GM18502 (cell line): ENCODE measurements around the gene RSPH10B2.
A peak's percentile ranks its signal among the peaks of the same experiment; 100 is the strongest.
"Not testable (repeated sequence)": the region's sequence is repeated elsewhere in the genome, so short reads cannot be mapped to it uniquely, and the experiment has no call there.

Experiments
- ATAC-seq: cut with Tn5 transposase; IDR thresholded peaks from one replicate; pipeline ENCODE4 v1.9.1; 2021; ENCODE audit warnings: mild to moderate bottlenecking; ENCODE audit not compliant: unreplicated experiment, poor library complexity

RSPH10B2 gene

GRCh38 chr7:6753964-6754363 lies at the start of gene RSPH10B2:
TSS of gene RSPH10B2 (plus strand) at chr7:6754103. CDS start at chr7:6757678, 3,575 bp downstream.
- not testable (repeated sequence) for ATAC-seq

GRCh38 chr7:6705959-6706665 lies 47.8 kb upstream of the RSPH10B2 start:
- peak; percentile 31 for ATAC-seq

- ATAC-seq = peak; percentile 92
Observed at GRCh38 chr7:6706666-6707407, 47.1 kb upstream of the RSPH10B2 start, which contains the start of gene ZNF12. TSS of gene ZNF12 (minus strand) at chr7:6706947. CDS start at chr7:6705173, 1,774 bp downstream.

GRCh38 chr7:6708304-6708703 lies 45.6 kb upstream of the RSPH10B2 start:
- ATAC-seq = no peak

GRCh38 chr7:6709808-6710207 lies 44.1 kb upstream of the RSPH10B2 start:
- no peak for ATAC-seq

- ATAC-seq = no peak
Observed at GRCh38 chr7:6714360-6714759, 39.5 kb upstream of the RSPH10B2 start.

GRCh38 chr7:6715898-6716297 lies 38.0 kb upstream of the RSPH10B2 start:
- not testable (repeated sequence) for ATAC-seq

GRCh38 chr7:6718124-6718523 lies 35.8 kb upstream of the RSPH10B2 start:
- ATAC-seq = no peak

GRCh38 chr7:6724351-6724750 lies 29.6 kb upstream of the RSPH10B2 start:
- ATAC-seq = not testable (repeated sequence)

- no peak for ATAC-seq
Observed at GRCh38 chr7:6725003-6725402, 28.9 kb upstream of the RSPH10B2 start.

- not testable (repeated sequence) for ATAC-seq
Observed at GRCh38 chr7:6726341-6726740, 27.6 kb upstream of the RSPH10B2 start.

GRCh38 chr7:6727663-6728062 lies 26.2 kb upstream of the RSPH10B2 start:
- no peak for ATAC-seq

- ATAC-seq = not testable (repeated sequence)
Observed at GRCh38 chr7:6728893-6729491, 24.9 kb upstream of the RSPH10B2 start.

- ATAC-seq = peak; percentile 98
Observed at GRCh38 chr7:6729492-6730342, 24.2 kb upstream of the RSPH10B2 start.

- no peak for ATAC-seq
Observed at GRCh38 chr7:6730343-6730633, 23.6 kb upstream of the RSPH10B2 start.

GRCh38 chr7:6738415-6738814 lies 15.5 kb upstream of the RSPH10B2 start:
- not testable (repeated sequence) for ATAC-seq

- ATAC-seq = not testable (repeated sequence)
Observed at GRCh38 chr7:6744410-6745100, 9.3 kb upstream of the RSPH10B2 start.

- ATAC-seq = not testable (repeated sequence)
Observed at GRCh38 chr7:6749335-6749734, 4.6 kb upstream of the RSPH10B2 start.

GRCh38 chr7:6750173-6750572 lies 3.7 kb upstream of the RSPH10B2 start:
- not testable (repeated sequence) for ATAC-seq

GRCh38 chr7:6761186-6761585 lies 7.3 kb downstream of the RSPH10B2 start:
- ATAC-seq = not testable (repeated sequence)
